Retinal pigment epithelial cell (primary cell): ENCODE measurements around the gene FTCD.
"Not testable (repeated sequence)": the region's sequence is repeated elsewhere in the genome, so short reads cannot be mapped to it uniquely, and the experiment has no call there.

ENCODE experiments used
- DNase-seq: peaks from one replicate; pipeline ENCODE4 v3.0.0-alpha.2; 2010; ENCODE audit warnings: low read depth
- H3K4me3 ChIP-seq: 2 replicates; pipeline ENCODE4 v1.5.1; 2011; ENCODE audit warnings: mild to moderate bottlenecking, low read length, control low read depth, moderate library complexity
- TF ChIP-seq, protein P1 (sequence below): conservative IDR thresholded peaks from 2 replicates; pipeline ENCODE4 v1.5.1; 2011; ENCODE audit warnings: low read depth, low read length, control low read depth, inconsistent platforms

Gene FTCD

DNA sequence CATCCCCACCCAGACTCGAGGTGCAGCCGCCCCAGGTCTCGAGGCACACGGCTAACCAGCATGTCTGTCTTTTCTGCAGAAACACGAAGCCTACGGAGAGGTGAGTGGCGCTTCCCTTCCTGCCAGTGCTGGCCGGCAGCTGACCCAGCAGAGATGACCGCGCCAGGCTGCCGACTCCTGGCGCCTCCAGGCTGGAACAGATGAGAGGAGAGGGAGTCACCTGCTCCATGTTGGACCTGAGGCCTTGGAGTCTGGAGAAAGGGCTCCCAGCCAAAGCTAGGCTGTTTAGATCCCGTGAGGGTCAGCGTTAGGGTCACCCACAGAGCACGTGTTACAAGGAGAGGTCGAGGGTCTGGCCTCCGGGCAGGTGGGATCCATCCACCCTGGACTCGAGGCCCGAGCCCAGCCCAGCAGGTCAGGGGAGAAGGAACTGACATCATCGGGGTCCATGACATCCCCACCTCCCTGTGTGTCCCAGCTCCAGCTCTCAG, 42.6 kb downstream of the FTCD start:
- TF ChIP-seq, protein P1, sequence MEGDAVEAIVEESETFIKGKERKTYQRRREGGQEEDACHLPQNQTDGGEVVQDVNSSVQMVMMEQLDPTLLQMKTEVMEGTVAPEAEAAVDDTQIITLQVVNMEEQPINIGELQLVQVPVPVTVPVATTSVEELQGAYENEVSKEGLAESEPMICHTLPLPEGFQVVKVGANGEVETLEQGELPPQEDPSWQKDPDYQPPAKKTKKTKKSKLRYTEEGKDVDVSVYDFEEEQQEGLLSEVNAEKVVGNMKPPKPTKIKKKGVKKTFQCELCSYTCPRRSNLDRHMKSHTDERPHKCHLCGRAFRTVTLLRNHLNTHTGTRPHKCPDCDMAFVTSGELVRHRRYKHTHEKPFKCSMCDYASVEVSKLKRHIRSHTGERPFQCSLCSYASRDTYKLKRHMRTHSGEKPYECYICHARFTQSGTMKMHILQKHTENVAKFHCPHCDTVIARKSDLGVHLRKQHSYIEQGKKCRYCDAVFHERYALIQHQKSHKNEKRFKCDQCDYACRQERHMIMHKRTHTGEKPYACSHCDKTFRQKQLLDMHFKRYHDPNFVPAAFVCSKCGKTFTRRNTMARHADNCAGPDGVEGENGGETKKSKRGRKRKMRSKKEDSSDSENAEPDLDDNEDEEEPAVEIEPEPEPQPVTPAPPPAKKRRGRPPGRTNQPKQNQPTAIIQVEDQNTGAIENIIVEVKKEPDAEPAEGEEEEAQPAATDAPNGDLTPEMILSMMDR, result no peak
- no peak for DNase-seq
- no peak overlapping the region for H3K4me3 ChIP-seq

DNA sequence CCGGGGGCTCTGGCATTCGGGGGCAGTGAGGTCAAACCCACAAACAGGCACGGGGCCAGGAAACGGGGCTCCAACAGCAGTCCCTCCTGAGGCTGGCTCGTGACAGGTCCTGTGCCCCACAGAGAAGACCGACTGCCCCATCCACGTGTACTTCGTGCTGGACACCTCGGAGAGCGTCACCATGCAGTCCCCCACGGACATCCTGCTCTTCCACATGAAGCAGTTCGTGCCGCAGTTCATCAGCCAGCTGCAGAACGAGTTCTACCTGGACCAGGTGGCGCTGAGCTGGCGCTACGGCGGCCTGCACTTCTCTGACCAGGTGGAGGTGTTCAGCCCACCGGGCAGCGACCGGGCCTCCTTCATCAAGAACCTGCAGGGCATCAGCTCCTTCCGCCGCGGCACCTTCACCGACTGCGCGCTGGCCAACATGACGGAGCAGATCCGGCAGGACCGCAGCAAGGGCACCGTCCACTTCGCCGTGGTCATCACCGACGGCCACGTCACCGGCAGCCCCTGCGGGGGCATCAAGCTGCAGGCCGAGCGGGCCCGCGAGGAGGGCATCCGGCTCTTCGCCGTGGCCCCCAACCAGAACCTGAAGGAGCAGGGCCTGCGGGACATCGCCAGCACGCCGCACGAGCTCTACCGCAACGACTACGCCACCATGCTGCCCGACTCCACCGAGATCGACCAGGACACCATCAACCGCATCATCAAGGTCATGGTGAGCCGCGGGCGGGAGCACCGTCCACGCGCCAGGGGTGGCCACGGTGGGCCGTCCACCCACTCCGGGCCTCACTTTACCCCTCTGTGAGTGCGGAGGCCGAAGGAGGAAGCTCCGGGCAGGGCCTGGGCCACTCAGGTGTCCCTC, 43.3 kb downstream of the FTCD start:
- no peak overlapping the region for H3K4me3 ChIP-seq
- no peak for DNase-seq
- TF ChIP-seq, protein P1, result no peak

DNA sequence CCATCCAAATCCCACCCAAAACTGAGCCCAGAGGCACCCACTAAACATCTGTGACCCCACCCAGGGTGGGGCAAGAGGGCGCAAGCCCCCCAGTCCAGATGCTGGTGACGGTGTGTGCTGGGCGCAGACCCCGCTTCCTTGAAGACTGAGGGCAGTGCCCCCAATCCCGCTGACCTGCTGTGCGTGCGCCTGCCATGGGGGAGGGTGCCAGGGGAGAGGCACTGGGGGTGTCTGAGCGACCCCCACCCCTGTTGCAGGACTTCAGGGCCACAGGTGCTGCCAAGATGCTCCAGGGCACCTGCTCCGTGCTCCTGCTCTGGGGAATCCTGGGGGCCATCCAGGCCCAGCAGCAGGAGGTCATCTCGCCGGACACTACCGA, 44.2 kb downstream of the FTCD start:
- no peak overlapping the region for H3K4me3 ChIP-seq
- TF ChIP-seq, protein P1, result no peak

DNA sequence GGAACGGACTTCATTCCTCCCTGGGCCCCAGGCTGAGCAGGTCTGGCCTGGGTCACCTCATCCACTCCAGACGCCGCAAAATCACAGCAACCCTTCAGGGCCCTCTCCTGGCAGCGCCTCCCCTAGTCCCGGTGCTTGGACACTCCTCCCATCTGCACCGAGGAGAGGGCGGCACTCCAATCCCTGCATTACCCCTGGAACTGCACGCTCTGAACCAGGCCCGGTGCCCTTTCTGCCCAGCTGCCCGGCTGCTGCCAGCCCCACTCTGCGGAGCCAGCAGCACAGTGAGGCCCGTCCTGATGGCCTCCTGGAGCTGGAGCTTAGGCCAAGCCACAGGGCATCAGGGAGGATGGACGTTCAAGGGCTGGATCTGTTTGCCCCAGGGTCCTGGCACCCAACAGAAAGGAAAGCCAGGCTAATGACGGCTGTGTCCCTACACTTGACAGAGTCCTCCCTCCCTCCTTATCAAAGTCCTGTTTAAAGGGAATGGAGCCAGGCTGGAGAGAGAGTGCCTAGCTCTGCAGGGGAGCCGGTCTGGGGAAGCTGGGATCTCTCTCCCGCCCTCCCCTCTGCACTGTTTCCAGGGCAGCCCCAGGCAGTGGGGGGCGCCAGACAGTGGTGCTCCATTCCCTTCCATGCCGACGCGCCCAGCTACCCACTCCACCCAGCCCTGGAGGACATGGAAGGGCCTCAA, 44.7 kb downstream of the FTCD start:
- TF ChIP-seq, protein P1, result no peak
- no peak for DNase-seq
- no peak overlapping the region for H3K4me3 ChIP-seq

More for the DNA sequence above, 44.2 kb downstream of the FTCD start:
- DNase-seq, result no peak

DNA sequence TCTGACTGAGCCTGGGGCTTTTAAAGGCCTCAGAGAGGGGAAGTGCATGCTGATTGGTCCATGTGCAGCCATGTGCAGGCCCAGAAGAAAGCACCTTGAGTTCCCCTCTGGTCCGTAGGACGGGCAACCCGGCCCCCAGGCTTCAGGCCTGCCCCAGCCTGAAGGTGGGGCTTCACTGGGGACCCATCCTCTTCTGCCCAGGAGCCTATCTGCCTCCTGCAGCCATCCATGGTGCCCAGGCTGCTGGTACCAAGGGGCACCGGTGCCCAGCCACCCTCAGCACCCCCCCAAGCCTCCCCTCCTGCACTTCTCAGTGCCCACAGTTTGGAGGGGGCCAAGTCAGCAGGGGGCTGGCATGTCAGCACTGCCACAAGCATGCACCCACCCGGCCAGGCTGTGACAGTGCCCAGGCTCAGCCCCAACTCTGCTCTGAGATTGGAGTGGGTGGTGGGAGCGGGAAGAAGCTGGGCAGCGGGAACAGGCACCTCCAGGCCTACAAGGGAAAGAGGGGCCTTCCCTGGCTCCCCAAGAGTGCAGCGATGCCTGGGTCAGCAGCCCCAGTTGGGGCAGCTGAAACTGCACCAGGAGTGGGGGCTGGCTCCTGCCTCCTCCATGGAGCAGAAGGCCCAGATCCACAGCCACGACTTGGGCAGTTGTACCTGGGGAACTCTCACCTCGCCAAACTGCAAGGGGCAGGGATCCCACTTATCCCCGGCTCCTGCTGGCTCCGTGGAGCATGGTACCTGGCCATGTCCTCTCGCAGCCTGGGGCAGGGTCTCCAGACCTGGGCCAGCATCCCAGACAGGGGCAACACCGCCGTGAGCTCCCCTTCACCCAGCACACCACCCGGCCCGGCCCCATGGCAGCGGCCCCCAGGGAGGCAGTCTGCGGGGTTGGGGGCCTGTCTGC, 45.8 kb downstream of the FTCD start:
- TF ChIP-seq, protein P1, result no peak
- no peak overlapping the region for H3K4me3 ChIP-seq
- DNase-seq, result no peak

DNA sequence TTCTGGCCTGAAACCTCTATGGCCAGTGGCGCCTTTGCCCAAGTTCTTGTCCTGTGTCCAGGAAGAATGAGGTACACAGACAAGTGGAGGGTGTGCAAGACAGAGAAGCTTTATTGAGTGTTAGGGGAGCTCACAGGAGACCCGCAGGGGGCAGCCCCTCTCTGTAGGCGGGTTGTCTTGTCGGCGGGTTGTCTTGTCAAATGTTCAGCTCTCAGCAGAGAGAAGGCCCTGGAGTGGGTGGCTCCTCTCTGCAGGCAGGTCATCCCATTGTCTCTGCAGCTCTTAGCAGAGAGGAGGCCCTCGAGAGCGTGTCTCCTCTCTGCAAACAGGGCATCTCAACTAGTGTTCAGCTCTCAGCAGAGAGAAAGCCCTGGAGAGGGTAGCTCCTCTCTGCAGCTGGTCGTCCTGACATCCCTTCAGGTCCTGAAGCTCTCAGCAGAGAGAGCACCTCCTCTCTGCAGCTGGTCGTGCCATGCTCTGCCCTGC, 46.5 kb downstream of the FTCD start:
- no peak for DNase-seq
- TF ChIP-seq, protein P1, result no peak
- no peak overlapping the region for H3K4me3 ChIP-seq

DNA sequence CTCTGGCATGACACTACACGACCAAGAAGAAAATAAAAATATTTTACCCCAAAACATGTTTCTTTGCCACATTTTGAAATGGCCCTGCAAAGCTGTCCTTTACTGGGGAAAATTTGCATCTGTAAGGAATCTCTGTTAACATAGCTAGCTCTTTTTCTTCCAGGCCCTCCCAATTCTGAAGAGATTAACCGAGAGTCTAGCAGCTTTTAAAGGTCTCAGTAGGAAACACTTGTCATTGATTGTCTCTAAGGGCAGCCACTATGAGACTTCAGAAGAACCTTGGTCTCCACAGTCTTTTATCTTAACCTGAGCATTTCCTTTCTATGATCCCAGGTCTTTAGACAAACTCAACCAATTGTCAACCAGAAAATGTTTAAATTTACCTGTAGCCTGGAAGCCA, 48.0 kb downstream of the FTCD start:
- H3K4me3 ChIP-seq, DNase-seq: not testable (repeated sequence)
